K562 (cell line): Measurements from ENCODE around the gene LSM4. TPM values are rescaled to one million over a fixed set of nuclear protein-coding genes. Genes with fewer than 3 reads are reported as not detected.

Experiments
- ATAC-seq: fragments of 200-7000 bp; cut with Tn5 transposase; 3 replicates; pipeline ENCODE4 v1.9.1; 2020; ENCODE audit warnings: moderate library complexity
- BruUV-seq: library from RNA; stranded (reverse); fragments of 400-500 nt; replicated peaks from 2 replicates; lab custom pipeline; 2021; lab: Mats Ljungman, UMichigan
- CTCF ChIA-PET: fragments of 300-600 bp; formaldehyde crosslinking; extraction: SDS; loops from one replicate; lab custom pipeline; 2021; ENCODE audit warnings: low intra/inter-chr PET ratio; lab: Yijun Ruan, JAX
- POLR2A ChIA-PET: fragments of 300-600, 350-650 bp; sonication (Branson Sonifier 250); formaldehyde crosslinking; extraction: SDS; loops from one replicate; lab custom pipeline; 2021; ENCODE audit warnings: antibody characterized with exemption, inconsistent platforms; lab: Yijun Ruan, JAX
- DNase-seq, 4 experiments: peaks; one replicate each; pipeline versions ENCODE4 v3.0.0 to v3.0.0-alpha.2; 2011 to 2018; ENCODE audit warnings: low spot score in 3 of 4, mixed read lengths in 3 of 4; ENCODE audit errors: extremely low read depth in 1 of 4
- FAIRE-seq: peaks from 2 replicates; lab custom pipeline; 2011; peaks lifted over from hg19 to GRCh38; lab: Jason Lieb, UNC
- H2AFZ ChIP-seq: 2 replicates; pipeline ENCODE4 v1.6.0; 2011; ENCODE audit warnings: low read depth, low read length, control low read depth, inconsistent platforms
- H3K27ac ChIP-seq: fragments of 200-600 bp; 3 replicates; pipeline ENCODE4 v1.8.0; 2011; ENCODE audit warnings: low read depth, mild to moderate bottlenecking, control low read depth, inconsistent platforms, low read length, moderate library complexity, mixed read lengths; ENCODE audit errors: extremely low read depth
- H3K27me3 ChIP-seq, 2 experiments: fragments of 300-600 bp in 1 of 2; 2 replicates in 1 of 2; 3 replicates in 1 of 2; pipeline versions ENCODE4 v1.6.0 to v1.8.0; 2011; ENCODE audit warnings: inconsistent platforms in 2 of 2, low read length in 2 of 2, mild to moderate bottlenecking in 1 of 2, mixed read lengths in 1 of 2, moderate library complexity in 1 of 2; ENCODE audit not compliant: control insufficient read depth in 2 of 2, insufficient read depth in 2 of 2
- H3K36me3 ChIP-seq: fragments of 300-600 bp; 3 replicates; pipeline ENCODE4 v1.8.0; 2011; ENCODE audit warnings: mild to moderate bottlenecking, low read length, inconsistent platforms; ENCODE audit not compliant: control insufficient read depth, insufficient read depth
- H3K4me1 ChIP-seq, 2 experiments: fragments of 200-600 bp in 1 of 2; replicated peaks in 1 of 2; 2 replicates in 1 of 2; 3 replicates in 1 of 2; pipeline versions ENCODE4 v1.5.1 to v1.8.0; 2011; ENCODE audit warnings: inconsistent platforms in 2 of 2, low read length in 2 of 2, mild to moderate bottlenecking in 1 of 2, mixed read lengths in 1 of 2, moderate library complexity in 1 of 2; ENCODE audit not compliant: control insufficient read depth in 2 of 2, insufficient read depth in 2 of 2
- H3K4me2 ChIP-seq: 2 replicates; pipeline ENCODE4 v1.6.1; 2011; ENCODE audit warnings: low read length, control low read depth, inconsistent platforms, mixed read lengths; ENCODE audit not compliant: insufficient read depth
- H3K4me3 ChIP-seq: fragments of 200-600 bp; sonication (generic), shearing (Covaris generic); 2 replicates; pipeline ENCODE4 v1.5.1; 2016; ENCODE audit warnings: control low read depth, inconsistent platforms
- H3K79me2 ChIP-seq: fragments of 200-600 bp; 3 replicates; pipeline ENCODE4 v1.8.0; 2011; ENCODE audit warnings: low read length, inconsistent platforms; ENCODE audit not compliant: control insufficient read depth, insufficient read depth
- H3K9ac ChIP-seq, 2 experiments: 2 replicates each; pipeline versions ENCODE4 v1.6.0 to v1.6.1; 2011; ENCODE audit warnings: low read depth in 2 of 2, low read length in 2 of 2, control low read depth in 1 of 2, inconsistent platforms in 1 of 2, mild to moderate bottlenecking in 1 of 2, mixed read lengths in 1 of 2; ENCODE audit not compliant: insufficient read depth in 1 of 2
- H3K9me1 ChIP-seq: one replicate; pipeline ENCODE4 v1.6.0; 2011; ENCODE audit warnings: inconsistent platforms, mild to moderate bottlenecking, low read length, moderate library complexity; ENCODE audit not compliant: control insufficient read depth, insufficient read depth
- H3K9me3 ChIP-seq: replicated peaks from 2 replicates; pipeline ENCODE4 v1.5.1; 2011; ENCODE audit warnings: low read depth, low read length, inconsistent platforms; ENCODE audit not compliant: control insufficient read depth, insufficient read depth
- H4K20me1 ChIP-seq: replicated peaks from 2 replicates; pipeline ENCODE4 v1.6.1; 2011; ENCODE audit warnings: low read length, inconsistent platforms, mixed read lengths; ENCODE audit not compliant: control insufficient read depth, insufficient read depth
- FOSL1 ChIP-seq: fragments of 200-800 bp; sonication (Bioruptor generic); conservative IDR thresholded peaks from 2 replicates; pipeline ENCODE4 v1.6.1; 2016; ENCODE audit warnings: missing genetic modification characterization, missing compliant biosample characterization
- NFATC3 ChIP-seq: fragments of 450-650 bp; IDR thresholded peaks from 2 replicates; pipeline ENCODE4 v1.6.1; 2017; ENCODE audit warnings: mild to moderate bottlenecking
- POLR2AphosphoS2 ChIP-seq: IDR thresholded peaks from 2 replicates; pipeline ENCODE4 v1.6.1; 2012; ENCODE audit warnings: low read length, improper control_type of control experiment
- RB1 ChIP-seq: fragments of 450-650 bp; IDR thresholded peaks from 2 replicates; pipeline ENCODE4 v1.6.1; 2017; ENCODE audit warnings: low read depth, mild to moderate bottlenecking
- RERE ChIP-seq: sonication (generic); formaldehyde crosslinking; IDR thresholded peaks from 2 replicates; pipeline ENCODE4 v1.8.0; 2023; ENCODE audit warnings: missing genetic modification reagents, mild to moderate bottlenecking, borderline replicate concordance
- TSC22D4 ChIP-seq: fragments of 450-650 bp; IDR thresholded peaks from 2 replicates; pipeline ENCODE4 v1.6.1; 2016; ENCODE audit warnings: missing genetic modification characterization, missing biosample characterization, control low read depth
- ZKSCAN8 ChIP-seq: fragments of 200-800 bp; sonication (Bioruptor generic); IDR thresholded peaks from 2 replicates; pipeline ENCODE4 v1.6.1; 2016; ENCODE audit warnings: missing genetic modification characterization, missing compliant biosample characterization
- ZNF175 ChIP-seq: fragments of 200-800 bp; sonication (Bioruptor generic); IDR thresholded peaks from 2 replicates; pipeline ENCODE4 v1.6.1; 2016; ENCODE audit warnings: low read depth, mild to moderate bottlenecking, missing genetic modification characterization, missing compliant biosample characterization
- ZNF512 ChIP-seq: IDR thresholded peaks from 2 replicates; pipeline ENCODE4 v1.6.1; 2016; ENCODE audit warnings: missing genetic modification characterization, missing compliant biosample characterization
- WGBS: fragments of 100-300 bp; shearing (Covaris generic); methylation state at CpG from one replicate; pipeline ENCODE4 v1.1.6; 2016; ENCODE audit warnings: low coverage, mixed read lengths; ENCODE audit not compliant: insufficient coverage; ENCODE audit errors: missing lambda C conversion rate; 5-methylcytosine and 5-hydroxymethylcytosine counted together
- in situ Hi-C: fragments of 300-500 bp; cut with MboI; formaldehyde crosslinking; loops from 4 replicates; pipeline ENCODE4 v1.15.0; 2018; ENCODE audit warnings: inconsistent platforms, mixed read lengths
- intact Hi-C: fragments of 100-400 bp; cut with micrococcal nuclease; formaldehyde crosslinking; loops from 2 replicates; pipeline ENCODE4 v1.14.2; 2022
- polyA plus RNA-seq, 8 experiments: library from polyadenylated mRNA; depleted of rRNA in 4 of 8; stranded (reverse) in 5 of 8; unstranded in 3 of 8; fragments of >200 nt; fragmentation: Nextera tagmentation in 2 of 8; fragmentation: Illumina TruSeq in 1 of 8; extraction: Ambion mirVana in 2 of 8; extraction: Trizol in 1 of 8; gene quantifications; 2 replicates each; pipeline versions ENCODE4 v1.2.1 to v1.2.3, GENCODE V29; 2011 to 2014; ENCODE audit warnings: inconsistent platforms in 1 of 8, missing spikeins in 1 of 8
- total RNA-seq, 7 experiments: library from RNA; depleted of rRNA in 6 of 7; stranded (reverse); fragments of >200 nt in 6 of 7; fragmentation: Illumina TruSeq in 2 of 7; extraction: Trizol in 2 of 7; gene quantifications; 2 replicates each; pipeline versions ENCODE4 v1.2.1 to v1.2.3, GENCODE V29; 2011 to 2021; ENCODE audit warnings: low replicate concordance in 1 of 7

LSM4 gene
- total and polyA plus RNA-seq, 9 of the 15 experiments (the other 6 are each of a cell fraction or from before 2014, with no cell fraction given): 11.9 to 763 (median 202) TPM

- Histone ChIP-seq H3K36me3 (peaks cover 71% of the 10 kb centered on the region; the same call in 2 of the 3 replicates), H4K20me1 (no peaks in the 10 kb centered on the region), H3K79me2 (peaks cover 10% of the 10 kb centered on the region; the same call in 2 of the 3 replicates), H3K4me2 (no peak overlapping the region), H3K27ac (peak overlapping the region; percentile 99; the same call in 2 of the 3 replicates), H3K4me1 (peaks cover 43 to 47% of the 10 kb centered on the region in 2 experiments), H3K9ac (peak overlapping the region; percentile 84 to 86; a peak in 3 of 4 replicates), H3K4me3 (no peak overlapping the region), H3K9me1 (no peaks in the 10 kb centered on the region), H2AFZ (no peak overlapping the region), H3K9me3 (no peaks in the 10 kb centered on the region), H3K27me3 (no peaks in the 10 kb centered on the region)
- 71% methylated on average over 6 of the region's 6 CpGs for WGBS
- no TSS peak for BruUV-seq
- intact Hi-C loops (loop anchor here (2.0 kb wide), 1 partner anchor 23 kb away; the partner anchor contains the start of gene GDF15), in situ Hi-C loops (no loop called here)
- CTCF ChIA-PET: no interaction called here
- no peak for TF ChIP-seq POLR2AphosphoS2
- TF ChIP-seq RERE: no peak
- TF ChIP-seq ZNF512 (tag): peak; percentile 35; the same call in 1 of the 2 replicates
- TF ChIP-seq NFATC3: no peak
- TF ChIP-seq ZKSCAN8 (CRISPR knock-in tag): peak; percentile 51; the same call in 1 of the 2 replicates
- peak; percentile 52; the same call in 1 of the 2 replicates for TF ChIP-seq ZNF175 (CRISPR knock-in tag)
- no peak for TF ChIP-seq RB1
- TF ChIP-seq TSC22D4 (tag): no peak
- TF ChIP-seq FOSL1 (tag): no peak
- POLR2A ChIA-PET: interaction anchor here (0.7 to 13.9 kb wide), 5 partner anchors 9 to 144 kb away, joined by 3 to 207 read pairs (median 4); partner anchors contain the start of gene GDF15
- FAIRE-seq (no peak), DNase-seq (no peak), ATAC-seq (no peak)
Observed at GRCh38 chr19:18363787-18364186, 40.9 kb upstream of the LSM4 start.
